HG03439 (cell line): Measurements from ENCODE around the gene PMCH.
"Not testable (repeated sequence)": the region's sequence is repeated elsewhere in the genome, so short reads cannot be mapped to it uniquely, and the experiment has no call there.

Source experiments
- ATAC-seq: cut with Tn5 transposase; IDR thresholded peaks from one replicate; pipeline ENCODE4 v1.9.1; 2021; ENCODE audit warnings: mild to moderate bottlenecking, moderate library complexity; ENCODE audit not compliant: unreplicated experiment

The PMCH gene

DNA sequence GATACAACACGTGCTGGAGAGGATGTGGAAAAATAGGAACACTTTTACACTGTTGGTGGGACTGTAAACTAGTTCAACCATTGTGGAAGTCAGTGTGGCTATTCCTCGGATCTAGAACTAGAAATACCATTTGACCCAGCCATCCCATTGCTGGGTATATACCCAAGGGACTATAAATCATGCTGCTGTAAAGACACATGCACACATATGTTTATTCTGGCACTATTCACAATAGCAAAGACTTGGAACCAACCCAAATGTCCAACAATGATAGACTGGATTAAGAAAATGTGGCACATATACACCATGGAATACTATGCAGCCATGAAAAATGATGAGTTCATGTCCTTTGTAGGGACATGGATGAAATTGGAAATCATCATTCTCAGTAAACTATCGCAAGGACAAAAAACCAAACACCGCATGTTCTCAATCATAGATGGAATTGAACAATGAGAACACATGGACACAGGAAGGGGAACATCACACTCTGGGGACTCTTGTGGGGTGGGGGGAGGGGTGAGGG lies 50.5 kb downstream of the PMCH start:
- ATAC-seq: not testable (repeated sequence)
